Nucleus accumbens (tissue), 56 donors: ENCODE data around the gene SYP.

Experiments used
- DNase-seq, 56 donors: peaks; one replicate each; lab custom pipeline; 2025; lab: John Stamatoyannopoulos, UW

SYP gene

DNA sequence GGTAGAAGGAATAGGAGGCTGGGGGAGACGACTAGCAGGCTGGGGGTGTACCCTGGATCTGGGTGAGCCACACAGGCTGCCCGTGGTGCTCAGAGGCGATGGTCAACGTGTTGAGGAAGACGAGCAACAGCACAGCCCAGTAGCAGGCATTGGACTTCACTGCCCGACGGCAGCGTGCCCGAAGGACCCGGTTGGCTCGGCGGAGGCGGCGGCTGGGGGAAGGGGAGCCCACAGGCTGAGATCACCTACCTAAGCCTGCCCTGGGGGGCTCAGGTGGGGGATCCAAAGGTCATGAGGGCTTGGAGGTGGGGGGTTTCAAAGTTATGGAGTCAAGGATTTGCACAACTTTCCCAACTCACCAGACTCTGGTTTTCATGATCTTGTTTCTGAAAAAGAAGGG lies 25.9 kb upstream of the SYP start:
- DNase-seq = no peak

DNA sequence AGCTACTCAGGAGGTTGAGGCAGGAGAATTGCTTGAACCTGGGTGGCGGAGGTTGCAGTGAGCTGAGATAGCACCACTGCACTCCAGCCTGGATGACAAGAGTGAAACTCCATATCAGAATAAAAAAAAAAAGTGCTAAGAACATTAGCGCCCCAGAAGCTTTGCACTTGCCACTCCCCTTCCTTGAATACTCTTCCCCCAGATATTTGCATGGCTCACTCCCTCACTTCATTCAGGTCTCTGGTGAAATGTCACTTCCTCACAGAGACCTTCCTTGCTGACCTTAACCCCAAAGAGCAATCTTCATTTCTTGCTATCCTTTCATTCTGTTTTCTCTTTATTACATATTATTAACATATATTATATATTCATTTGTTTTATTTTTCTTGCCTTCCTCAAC lies 21.9 kb upstream of the SYP start:
- DNase-seq = no peak

DNA sequence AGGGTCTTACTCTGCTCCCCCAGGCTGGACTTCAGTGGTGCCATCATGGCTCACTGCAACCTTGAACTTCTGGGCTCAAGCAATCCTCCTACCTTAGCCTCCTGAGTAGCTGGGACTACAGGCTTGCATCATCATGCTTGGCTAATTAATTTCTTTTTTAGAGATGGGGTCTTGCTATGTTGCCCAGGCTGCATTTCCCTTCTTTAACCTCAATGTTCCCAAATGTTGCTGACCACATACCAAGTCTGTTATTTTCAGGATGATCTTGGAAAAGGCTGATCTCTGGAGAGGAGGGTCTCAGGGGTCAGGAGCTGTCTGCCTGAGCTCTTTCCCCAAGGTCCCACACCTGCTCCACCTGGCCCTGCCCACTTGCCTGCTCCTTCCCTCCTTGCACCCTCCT lies 20.1 kb upstream of the SYP start:
- no peak for DNase-seq

DNA sequence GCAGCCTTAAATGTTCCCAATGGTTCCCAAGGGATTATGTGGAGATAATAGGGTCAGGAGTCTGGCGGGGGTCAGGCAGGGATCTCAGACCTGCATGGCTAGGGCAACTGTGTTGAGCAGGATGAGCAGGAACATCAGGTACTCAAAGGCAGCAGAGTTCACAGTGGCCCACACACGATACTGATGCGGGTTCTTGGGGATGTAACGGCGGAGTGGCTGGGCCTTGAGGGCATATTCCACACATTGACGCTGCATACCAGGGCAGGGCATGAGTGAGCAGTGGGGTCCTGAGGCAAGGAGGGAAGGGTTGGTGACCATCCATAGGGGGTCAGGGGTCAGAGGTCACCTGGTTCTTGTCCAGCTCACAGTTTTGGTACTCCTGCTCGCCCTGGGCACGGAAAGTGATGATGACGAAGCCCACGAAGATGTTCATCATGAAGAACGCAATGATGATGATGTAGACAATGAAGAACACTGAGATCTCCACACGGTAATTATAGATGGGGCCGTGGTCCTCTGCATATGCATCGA lies 15.1 kb upstream of the SYP start:
- DNase-seq = no peak

- no peak for DNase-seq
Observed at GRCh38 chrX:49214416-49214815, 14.4 kb upstream of the SYP start.

GRCh38 chrX:49212861-49213260 lies 12.9 kb upstream of the SYP start:
- no peak for DNase-seq

- no peak for DNase-seq
Observed at GRCh38 chrX:49212209-49212608, 12.2 kb upstream of the SYP start.

DNA sequence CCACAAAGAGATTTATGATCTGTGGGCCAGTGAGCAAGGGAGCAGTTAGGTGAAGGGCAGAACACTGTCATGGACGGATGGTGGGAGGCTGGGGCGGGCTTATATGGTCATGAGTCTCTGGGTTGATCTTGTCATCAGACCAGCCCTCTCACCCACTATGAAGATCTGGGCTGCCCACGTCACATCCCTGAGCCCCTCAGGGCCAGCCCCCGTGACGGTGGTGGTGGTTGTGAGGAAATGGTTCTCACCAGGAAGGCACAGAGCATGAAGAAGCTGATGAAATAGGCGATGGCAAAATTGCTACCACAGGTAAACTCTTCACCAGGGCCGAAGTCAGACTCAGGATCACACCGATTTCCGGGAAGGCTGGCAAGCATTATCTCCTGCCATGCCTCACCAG lies 11.1 kb upstream of the SYP start:
- no peak for DNase-seq

DNA sequence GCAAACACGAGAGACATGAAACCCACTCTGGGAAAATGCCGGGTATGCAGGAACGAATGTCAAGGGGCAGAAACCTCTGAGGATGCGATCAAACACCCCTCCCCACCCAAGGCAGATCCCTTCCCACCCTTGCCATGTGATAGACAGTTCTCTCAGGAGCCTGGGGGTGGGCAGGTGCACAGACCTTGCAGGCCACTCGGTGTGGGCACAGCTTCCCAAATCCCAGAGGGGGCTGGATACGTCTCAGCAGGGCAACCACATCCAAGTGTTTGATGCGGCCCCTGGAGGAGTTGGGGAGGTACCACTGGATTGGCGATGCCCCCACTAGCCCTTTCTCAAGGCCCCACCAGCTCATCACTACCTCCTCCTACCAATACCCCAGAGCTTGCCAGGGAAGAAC lies 10.4 kb upstream of the SYP start:
- DNase-seq = no peak

- peak in 31 of 56 donors; percentile 2 to 73 (median 34) for DNase-seq
Observed at GRCh38 chrX:49209434-49210251, 9.7 kb upstream of the SYP start.

- no peak for DNase-seq
Observed at GRCh38 chrX:49208399-49208798, 8.4 kb upstream of the SYP start.

DNA sequence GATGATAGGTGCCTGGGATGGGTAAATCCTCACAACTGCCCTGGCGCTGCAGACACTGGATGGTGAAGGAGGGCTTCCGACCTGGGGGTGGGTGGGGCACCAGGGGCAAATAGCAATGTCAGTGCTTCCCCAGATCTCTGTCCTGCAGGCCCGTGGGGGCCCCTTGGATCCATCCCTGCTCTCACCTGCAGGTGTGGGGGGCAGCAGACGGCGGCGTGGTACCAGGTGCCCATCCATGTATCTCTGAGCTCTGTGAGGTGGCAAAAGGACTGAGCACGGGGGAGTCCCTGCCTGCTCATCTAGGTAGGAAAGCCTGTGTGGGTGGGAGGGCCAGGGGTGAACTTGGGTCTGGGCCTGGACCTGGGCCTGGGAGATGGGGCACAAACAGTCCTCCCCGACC lies 6.5 kb upstream of the SYP start:
- no peak for DNase-seq

GRCh38 chrX:49205443-49205842 lies 5.5 kb upstream of the SYP start:
- DNase-seq = no peak

DNA sequence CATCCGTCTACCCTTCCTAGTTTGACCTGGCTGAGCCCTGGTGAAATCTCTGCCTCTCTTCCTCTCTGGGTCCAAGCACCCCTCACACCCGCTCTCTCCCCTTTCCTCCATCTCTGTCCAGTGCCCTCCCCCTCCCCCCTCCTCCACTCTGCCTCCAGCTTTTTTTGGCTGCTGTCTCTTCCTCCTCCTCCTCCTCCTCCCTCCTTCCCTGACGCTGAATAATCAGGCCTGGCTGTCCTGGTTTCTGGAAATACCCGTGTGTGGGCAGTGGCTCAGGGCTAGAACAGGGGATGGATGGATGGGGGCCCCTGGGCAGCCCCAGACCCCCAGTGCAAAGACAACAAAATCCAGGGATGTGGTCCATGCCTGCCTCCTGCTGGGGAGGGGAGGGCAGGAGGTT lies 4.7 kb upstream of the SYP start:
- peak in 2 of 56 donors; percentile 0 to 1 for DNase-seq

GRCh38 chrX:49204017-49204416 lies 4.0 kb upstream of the SYP start:
- DNase-seq = no peak

DNA sequence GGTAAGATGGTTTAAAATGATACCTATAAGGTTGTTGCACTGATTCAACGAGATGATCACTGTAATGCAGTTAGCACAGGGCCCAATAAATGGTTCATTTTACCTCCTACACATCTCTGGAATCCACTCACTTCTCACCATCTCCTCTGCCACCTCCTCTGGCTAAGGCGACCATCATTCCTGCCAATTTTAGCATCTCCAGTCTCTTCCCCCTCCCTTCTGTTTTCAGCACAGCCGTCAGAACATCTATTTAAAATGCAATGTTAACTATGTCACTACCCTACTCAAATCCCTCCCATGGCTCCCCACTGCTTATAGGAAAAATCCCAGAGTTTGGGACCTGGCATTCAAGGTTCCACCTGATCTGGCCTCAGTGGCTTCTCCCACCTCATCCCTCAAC lies 3.5 kb upstream of the SYP start:
- no peak for DNase-seq

DNA sequence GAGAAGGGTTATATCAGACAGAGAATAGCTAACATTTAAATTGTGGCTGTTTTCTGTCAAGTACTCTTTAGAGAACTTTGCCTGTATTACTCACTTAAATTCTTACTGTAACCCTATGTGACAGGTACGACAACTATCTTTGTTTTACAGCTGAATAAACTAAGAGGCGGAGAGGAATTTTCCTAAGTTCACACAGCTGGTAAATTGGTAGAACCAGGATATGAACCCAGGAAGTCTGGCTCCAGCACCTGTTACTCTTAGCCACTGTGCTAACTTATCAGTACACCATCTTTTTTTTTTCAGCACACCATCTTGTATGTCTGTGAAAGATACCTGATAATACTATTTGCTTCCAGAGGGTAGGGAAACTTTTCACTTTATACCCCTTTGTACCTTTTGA lies 2.0 kb upstream of the SYP start:
- DNase-seq = no peak

GRCh38 chrX:49199315-49199595 lies 738 bp downstream of the SYP start:
- DNase-seq = peak in 1 of 56 donors; percentile 0

DNA sequence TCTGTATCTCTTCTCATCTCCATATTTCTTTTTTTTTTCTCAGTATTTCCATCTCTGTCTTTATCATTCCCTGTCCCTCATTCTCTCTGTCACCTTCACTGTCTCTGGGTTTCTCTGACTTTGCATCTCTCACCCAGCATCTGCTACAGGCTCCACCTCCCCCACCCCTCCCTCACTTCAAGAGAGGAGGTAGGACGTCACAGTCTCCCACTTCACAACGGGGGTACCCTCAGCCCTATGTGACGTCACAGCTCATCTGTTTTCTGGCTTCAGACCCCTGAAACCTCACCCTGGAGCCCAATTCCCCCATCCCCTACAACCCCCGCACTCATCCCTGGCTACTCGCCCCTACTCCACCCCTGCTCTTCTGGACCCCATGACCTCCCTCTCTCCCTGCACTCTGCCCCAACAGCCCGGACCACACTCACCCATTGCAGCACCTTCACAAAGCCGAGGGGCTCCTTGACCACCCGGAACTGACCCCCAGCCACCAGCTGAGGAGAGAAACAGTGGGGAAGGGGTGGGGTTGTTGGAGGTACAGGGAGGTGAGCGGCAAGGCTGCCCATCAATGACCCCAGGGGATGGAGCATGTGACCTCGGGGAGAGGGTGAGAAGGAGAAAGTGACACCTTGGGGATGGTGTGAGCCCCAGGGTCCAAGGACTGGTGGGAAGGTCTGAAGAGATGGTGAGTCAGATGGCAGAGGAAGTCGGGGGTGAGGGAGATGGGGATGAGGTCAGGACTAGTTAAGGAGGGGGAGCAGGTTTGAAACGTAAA lies 1.3 kb downstream of the SYP start:
- peak in 1 of 56 donors; percentile 2 for DNase-seq

DNA sequence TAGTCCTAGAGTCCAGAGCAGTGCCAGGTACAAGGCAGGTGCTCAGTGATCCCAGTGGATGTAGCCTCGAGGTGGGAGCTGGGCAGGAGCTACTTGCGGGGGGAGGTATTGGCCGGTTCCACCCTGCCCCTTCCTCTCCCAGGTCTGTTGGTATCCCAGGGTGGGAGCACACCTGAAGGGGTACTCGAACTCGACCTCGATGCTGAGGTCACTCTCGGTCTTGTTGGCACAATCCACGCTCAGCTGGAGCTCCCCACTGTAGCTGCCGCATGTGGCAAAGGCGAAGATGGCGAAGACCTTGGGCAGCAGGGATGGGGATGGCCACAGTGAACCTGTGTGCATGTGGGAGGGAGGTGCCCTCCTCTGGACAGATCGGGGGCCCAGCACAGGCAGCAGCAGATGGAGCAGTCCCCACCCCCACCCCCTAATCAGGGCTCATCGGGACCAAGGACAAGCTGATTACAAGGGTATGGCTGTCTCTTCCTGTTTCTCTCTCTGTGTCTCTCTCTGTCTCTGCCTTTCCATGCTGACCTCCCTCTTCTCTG lies 2.4 kb downstream of the SYP start:
- no peak for DNase-seq

DNA sequence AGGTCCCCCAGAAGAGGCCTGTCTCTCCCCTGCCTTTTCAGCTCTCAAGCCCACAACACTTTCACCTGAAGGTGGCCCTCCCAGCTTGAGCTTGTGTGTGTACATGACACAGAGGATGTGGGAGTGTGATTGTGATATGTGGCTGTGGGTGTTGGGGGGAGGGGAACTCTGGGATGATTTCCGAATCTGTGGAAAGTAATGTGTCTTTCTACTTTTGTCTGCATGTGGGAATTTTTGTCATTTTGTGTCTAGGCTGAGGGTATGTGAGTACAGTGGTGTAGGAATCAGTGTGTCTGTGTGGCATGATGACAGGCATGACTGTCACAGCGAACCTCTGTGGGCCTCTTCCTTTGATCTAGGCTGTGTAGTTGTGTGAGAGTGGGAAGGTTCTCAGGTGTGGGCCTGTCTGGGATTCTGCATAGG lies 6.4 kb downstream of the SYP start:
- DNase-seq = peak in 14 of 56 donors; percentile 1 to 47 (median 27)
